ENCODE results near the gene CAVIN4.

DNA sequence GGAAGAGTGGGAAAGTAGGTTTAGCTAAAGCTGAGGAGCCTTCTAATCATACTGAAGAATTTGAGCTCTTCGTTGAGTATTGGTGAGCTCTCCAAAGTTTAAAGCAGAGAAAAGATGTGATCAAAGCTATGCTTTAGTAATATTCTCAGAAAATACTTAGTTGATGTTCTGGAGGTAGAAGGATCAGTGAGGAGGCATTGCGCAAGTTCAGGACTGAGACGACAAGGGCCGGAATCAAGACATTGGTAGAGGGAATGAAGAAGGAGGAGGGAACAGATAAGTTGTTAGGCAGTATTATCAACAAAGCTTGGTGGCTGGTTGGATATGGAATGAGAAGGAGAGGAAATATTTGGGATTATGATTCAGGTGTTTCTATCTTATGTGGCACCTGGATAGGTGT, 7.1 kb downstream of the CAVIN4 start:
- TF ChIP-seq CTCF (conservative IDR thresholded peaks at IDR 0.05), result no peak
- TF ChIP-seq ZFX (IDR thresholded peaks at IDR 0.05), result no peak
